Measurements from ENCODE around the gene SPPL2B.

SPPL2B gene

DNA sequence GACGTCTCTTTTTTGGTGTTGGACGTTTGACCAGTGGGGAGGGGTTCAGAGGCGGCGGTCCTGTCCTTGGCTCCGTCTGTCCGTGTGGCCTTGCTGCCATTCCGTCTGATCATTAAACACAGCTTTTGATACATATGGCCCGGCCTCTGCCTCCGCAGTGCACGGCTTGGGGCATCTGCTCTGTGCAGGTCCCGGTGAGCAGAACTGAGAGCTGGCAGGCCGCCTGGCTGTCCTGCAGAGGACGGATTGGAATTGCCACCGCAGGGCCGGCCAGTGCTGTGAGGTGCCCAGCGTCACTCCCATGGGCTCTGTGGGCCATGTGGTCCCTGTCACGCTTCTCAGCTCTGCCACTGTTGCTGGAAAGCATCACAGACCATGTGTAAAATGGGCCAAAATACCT lies 26.2 kb downstream of the SPPL2B start:
- TF ChIP-seq, protein P1, sequence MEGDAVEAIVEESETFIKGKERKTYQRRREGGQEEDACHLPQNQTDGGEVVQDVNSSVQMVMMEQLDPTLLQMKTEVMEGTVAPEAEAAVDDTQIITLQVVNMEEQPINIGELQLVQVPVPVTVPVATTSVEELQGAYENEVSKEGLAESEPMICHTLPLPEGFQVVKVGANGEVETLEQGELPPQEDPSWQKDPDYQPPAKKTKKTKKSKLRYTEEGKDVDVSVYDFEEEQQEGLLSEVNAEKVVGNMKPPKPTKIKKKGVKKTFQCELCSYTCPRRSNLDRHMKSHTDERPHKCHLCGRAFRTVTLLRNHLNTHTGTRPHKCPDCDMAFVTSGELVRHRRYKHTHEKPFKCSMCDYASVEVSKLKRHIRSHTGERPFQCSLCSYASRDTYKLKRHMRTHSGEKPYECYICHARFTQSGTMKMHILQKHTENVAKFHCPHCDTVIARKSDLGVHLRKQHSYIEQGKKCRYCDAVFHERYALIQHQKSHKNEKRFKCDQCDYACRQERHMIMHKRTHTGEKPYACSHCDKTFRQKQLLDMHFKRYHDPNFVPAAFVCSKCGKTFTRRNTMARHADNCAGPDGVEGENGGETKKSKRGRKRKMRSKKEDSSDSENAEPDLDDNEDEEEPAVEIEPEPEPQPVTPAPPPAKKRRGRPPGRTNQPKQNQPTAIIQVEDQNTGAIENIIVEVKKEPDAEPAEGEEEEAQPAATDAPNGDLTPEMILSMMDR (IDR thresholded peaks at IDR 0.05): no peak

DNA sequence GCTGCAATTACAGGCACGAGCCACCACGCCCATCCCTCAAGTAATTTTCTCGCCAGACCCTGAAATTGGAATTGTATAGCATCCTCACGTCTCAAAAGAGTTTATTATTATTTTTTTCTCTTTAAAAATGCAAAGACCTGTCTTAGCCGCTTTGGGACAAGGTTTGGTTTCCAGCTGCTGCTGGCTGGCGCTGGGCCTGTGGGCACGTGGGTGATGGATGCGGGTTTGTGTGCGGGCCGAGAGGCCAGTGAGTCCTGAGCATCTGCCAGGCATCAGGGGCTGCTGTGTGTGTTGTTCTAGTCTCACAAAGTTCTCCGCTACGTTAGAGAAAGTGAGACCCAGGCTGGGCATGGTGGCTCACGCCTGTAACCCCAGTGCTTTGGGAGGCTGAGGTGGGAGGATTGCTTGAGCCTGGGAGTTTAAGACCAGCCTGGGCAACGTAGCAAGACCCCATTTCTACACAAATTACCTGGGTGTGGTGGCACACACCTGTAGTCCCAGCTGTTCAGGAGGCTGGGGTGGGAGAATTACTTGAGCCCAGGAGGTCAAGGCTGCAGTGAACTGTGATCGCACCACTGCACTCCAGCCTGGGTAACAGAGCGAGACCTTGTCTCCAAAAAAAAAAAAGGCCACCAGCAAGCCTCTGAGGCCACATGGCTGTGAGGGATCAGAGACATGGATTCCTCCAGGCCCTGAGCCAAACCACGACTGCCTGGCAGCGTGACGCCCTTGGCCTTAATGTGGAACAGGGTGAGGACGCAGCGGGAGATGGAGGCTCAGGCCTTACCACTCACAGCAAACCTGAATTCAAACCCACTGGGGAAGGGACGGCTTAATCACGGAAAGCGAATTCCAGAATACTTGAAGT lies 26.9 kb downstream of the SPPL2B start:
- TF ChIP-seq, protein P1 (IDR thresholded peaks at IDR 0.05): no peak

DNA sequence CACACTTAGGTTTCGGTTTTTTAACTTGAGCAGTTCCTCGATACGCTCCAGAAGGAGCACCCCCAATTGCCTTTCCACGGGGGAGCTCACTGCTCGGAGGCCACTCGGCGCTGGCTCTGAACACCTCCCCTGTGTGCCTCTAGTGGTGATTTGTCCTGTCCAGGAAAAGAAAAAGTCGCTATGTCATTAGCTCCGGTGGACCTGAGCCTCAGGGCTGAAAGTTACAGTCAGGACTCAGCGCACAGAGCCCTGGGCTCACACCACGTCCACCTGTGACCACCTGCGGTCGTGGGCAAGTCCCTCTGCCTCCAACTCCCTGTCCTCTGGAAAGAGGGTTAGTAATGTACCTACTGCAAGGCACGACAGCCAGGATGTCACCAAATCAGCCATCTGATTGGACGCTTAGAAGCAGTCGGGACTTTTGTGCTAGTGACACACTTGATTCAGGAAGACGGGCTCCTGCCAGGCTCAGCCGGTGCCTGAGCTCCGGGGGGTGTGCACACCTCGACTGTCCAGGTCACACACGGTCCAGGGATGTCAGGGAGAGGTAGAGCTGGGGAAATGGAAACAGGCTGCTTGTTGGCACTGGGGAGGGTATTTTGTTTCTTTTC lies 27.7 kb downstream of the SPPL2B start:
- TF ChIP-seq, protein P1 (IDR thresholded peaks at IDR 0.05): no peak

DNA sequence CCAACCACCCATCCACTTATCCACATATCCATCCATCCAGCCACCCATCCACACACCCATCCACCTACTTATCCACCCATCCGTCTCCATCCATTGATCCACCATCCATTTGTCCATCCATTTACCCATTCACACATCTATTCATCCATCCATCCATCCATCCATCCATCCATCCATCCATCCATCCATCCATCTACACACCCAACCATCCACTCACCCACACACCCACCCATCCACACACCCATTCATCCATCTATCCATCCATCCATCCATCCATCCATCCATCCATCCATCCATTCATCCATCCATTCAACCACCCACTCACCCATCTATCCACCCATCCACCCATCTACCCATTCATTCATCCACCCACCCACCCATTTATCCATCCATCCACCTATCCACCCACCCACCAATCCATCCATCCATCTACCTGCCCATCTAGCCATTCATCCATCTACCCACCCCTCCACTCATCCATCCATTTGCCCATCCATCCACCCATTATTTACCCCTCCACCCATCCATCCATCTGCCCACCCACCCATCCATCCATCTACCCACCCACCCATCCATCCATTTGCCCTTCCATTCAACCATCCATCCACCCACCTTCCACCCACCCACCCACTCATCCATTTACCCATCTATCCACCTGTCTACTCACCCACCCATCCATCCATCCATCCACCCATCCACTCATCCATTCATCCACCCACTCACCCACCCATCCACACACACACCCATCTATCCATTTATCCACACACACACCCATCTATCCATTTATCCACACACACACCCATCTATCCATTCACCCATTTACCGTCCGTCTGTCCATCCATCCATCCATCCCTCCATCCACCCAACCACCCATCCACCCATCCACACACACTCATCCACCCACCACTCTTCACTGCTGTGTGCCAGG lies 29.1 kb downstream of the SPPL2B start:
- TF ChIP-seq, protein P1 (IDR thresholded peaks at IDR 0.05): no peak

DNA sequence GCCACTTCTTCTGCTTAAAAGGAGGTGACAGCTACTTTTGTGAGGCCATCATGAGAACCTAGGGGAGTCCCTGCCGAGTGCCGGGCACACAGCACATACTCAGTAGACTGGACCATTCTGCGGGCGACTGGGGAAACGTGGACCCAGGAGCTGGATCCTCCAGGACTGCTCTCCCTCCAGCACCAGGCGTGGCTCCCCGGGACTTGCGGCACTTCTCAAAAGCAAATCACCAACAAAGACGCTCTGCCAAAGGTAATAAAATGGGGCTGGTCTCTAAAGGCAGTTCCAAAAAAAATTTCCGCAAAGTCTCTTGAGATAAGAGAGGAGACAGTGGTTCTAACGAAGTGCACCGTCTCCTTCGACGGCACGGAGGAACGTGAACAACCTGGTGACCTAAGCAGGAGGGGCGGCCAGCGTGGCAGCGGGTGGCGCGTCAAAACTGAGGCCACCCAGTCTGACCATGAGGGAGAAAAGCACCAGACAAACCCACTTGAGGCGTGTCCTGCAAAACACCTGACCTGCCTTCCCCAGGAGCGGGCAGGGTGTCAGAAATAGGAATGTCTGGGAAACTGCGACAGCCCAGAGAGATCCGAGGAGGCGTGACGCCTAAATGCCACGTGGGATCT lies 30.2 kb downstream of the SPPL2B start:
- TF ChIP-seq, protein P1 (IDR thresholded peaks at IDR 0.05): no peak

DNA sequence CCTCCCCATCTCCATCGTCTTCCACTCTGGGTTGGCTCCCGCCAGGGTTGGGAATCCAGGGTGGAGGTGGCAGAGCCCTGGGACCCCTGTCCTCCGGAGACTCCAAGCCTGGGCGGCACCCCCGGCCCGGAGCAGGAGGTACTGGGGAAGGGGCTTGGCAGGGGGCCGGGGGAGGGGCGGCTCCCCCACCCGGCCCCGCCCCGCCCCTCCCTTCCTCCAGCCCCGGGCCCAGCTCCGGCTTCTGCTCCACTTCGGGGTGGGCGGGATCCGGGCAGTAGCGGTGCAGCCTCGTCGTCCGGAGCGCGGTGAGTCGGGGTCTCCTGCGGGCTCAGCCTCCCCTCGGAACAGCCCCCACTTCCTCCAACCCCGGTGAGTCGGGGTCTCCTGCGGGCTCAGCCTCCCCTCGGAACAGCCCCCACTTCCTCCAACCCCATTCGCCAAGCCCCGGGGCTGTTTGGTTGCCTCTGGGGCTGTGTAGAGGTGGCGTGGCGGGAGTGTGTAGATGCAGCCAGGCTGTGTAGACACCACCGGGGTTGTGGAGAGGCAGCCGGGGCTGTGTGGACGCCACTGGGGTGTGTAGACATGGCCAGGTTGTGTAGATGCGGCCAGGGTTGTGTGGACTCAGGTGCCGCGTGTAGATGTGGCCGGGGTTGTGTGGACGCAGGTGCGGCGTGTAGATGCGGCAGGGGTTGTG lies 31.7 kb downstream of the SPPL2B start, which contains the start of gene TMPRSS9:
TSS of gene TMPRSS9 (plus strand) at position 274 of the 694 bp plus-strand sequence. CDS start 29,521 bp downstream, outside the sequence.
- TF ChIP-seq, protein P1 (IDR thresholded peaks at IDR 0.05): no peak

Data from LNCAP (cell line).